ENCODE data around the gene GFRA4. TPM values are rescaled to one million over a fixed set of nuclear protein-coding genes. Genes with fewer than 3 reads are reported as not detected.

Gene GFRA4
- total RNA-seq, 1 experiment from 2014 or later, result not detected

- CTCF ChIA-PET, result no interaction called here
- intact Hi-C loops (cut with micrococcal nuclease), result no loop called here
- no peak for DNase-seq (ENCODE audit: low read depth, low spot score)
Measured at GRCh38 chr20:3646651-3647050, 16.5 kb downstream of the GFRA4 start.

GRCh38 chr20:3646067-3646440, 17.1 kb downstream of the GFRA4 start:
- Histone ChIP-seq H3K9me2 (ENCODE audit: insufficient read depth) (no peaks in the 10 kb centered on the region), H3K4me2 (ENCODE audit: low read length) (no peak overlapping the region), H3K9ac (ENCODE audit: low read length) (no peak overlapping the region), H3K9me3 (ENCODE audit: control insufficient read depth in 1 of 2, insufficient read depth in 1 of 2, low read depth in 1 of 2, low read length in 2 of 2) (no peaks in the 10 kb centered on the region), H3K79me2 (ENCODE audit: insufficient read depth, low read length) (no peaks in the 10 kb centered on the region), H2AFZ (ENCODE audit: low read depth, low read length, poor library complexity, severe bottlenecking) (no peak overlapping the region), H3K4me3 (replicated peaks in 1 of 2; ENCODE audit: low read depth in 1 of 2, low read length in 2 of 2) (no peak overlapping the region), H3K27me3 (ENCODE audit: insufficient read depth, low read length) (no peaks in the 10 kb centered on the region), H4K20me1 (ENCODE audit: insufficient read depth) (no peaks in the 10 kb centered on the region), H3K4me1 (ENCODE audit: control insufficient read depth in 1 of 2, insufficient read depth in 2 of 2, low read length in 2 of 2) (no peaks in the 10 kb centered on the region), H3K36me3 (ENCODE audit: control insufficient read depth in 1 of 2, insufficient read depth in 2 of 2, low read length in 2 of 2) (no peaks in the 10 kb centered on the region), H3K27ac (ENCODE audit: low read depth, low read length) (no peak overlapping the region)
- DNase-seq (ENCODE audit: low read depth, low spot score) (no peak), ATAC-seq (no peak)
- ChIA-PET RAD21 (ENCODE audit: low non-redundant PET in 1 of 2, low total read pairs in 2 of 2, uncharacterized antibody in 2 of 2, unreplicated experiment in 2 of 2) (no interaction called here), CTCF (no interaction called here), POLR2A (no interaction called here)
- TF ChIP-seq CTCF (IDR thresholded peaks at IDR 0.05 in 2 of 3, conservative IDR thresholded peaks at IDR 0.05 in 1 of 3; ENCODE audit: borderline replicate concordance in 1 of 3, insufficient read depth in 1 of 3, low read depth in 2 of 3, low read length in 2 of 3), result no peak
- no peak for TF ChIP-seq CEBPB (IDR thresholded peaks at IDR 0.05; ENCODE audit: low read depth)
- TF ChIP-seq ZNF274 (IDR thresholded peaks at IDR 0.05; ENCODE audit: low read depth, low read length), result no peak
- TF ChIP-seq POLR2A (IDR thresholded peaks at IDR 0.05; ENCODE audit: borderline replicate concordance, extremely low read depth, insufficient read depth, insufficient read length), result no peak
- TF ChIP-seq TCF7L2 (IDR thresholded peaks at IDR 0.05; ENCODE audit: borderline replicate concordance, extremely low read depth, insufficient read depth, insufficient read length), result no peak
- TF ChIP-seq MAX (IDR thresholded peaks at IDR 0.05), result no peak
- no peak for TF ChIP-seq ELF1 (IDR thresholded peaks at IDR 0.05; ENCODE audit: borderline replicate concordance, low read depth)
- no TSS peak for BruUV-seq (replicated peaks)
- intact Hi-C loops (cut with micrococcal nuclease), result no loop called here

More at GRCh38 chr20:3646651-3647050, 16.5 kb downstream of the GFRA4 start:
- H3K9me3 ChIP-seq (ENCODE audit: control insufficient read depth in 1 of 2, insufficient read depth in 1 of 2, low read depth in 1 of 2, low read length in 2 of 2), result no peaks in the 10 kb centered on the region
- TF ChIP-seq POLR2AphosphoS5 (IDR thresholded peaks at IDR 0.05; ENCODE audit: low read depth, low read length), result no peak
- TF ChIP-seq CEBPB (IDR thresholded peaks at IDR 0.05; ENCODE audit: low read depth), result no peak
- no peak for TF ChIP-seq ZNF274 (IDR thresholded peaks at IDR 0.05; ENCODE audit: low read depth, low read length)
- TF ChIP-seq SRF (IDR thresholded peaks at IDR 0.05; ENCODE audit: low read depth), result no peak
- TF ChIP-seq CTCF (IDR thresholded peaks at IDR 0.05 in 2 of 3, conservative IDR thresholded peaks at IDR 0.05 in 1 of 3; ENCODE audit: borderline replicate concordance in 1 of 3, insufficient read depth in 1 of 3, low read depth in 2 of 3, low read length in 2 of 3), result no peak
- ATAC-seq, result no peak
- ChIA-PET RAD21 (ENCODE audit: low non-redundant PET in 1 of 2, low total read pairs in 2 of 2, uncharacterized antibody in 2 of 2, unreplicated experiment in 2 of 2) (no interaction called here), POLR2A (no interaction called here)
- H3K27ac ChIP-seq (ENCODE audit: low read depth, low read length), result no peak overlapping the region
- H3K4me1 ChIP-seq (ENCODE audit: control insufficient read depth in 1 of 2, insufficient read depth in 2 of 2, low read length in 2 of 2), result no peaks in the 10 kb centered on the region
- H2AFZ ChIP-seq (ENCODE audit: low read depth, low read length, poor library complexity, severe bottlenecking), result no peak overlapping the region
- H3K9me2 ChIP-seq (ENCODE audit: insufficient read depth), result no peaks in the 10 kb centered on the region
- no peak overlapping the region for H3K4me2 ChIP-seq (ENCODE audit: low read length)
- no peaks in the 10 kb centered on the region for H3K27me3 ChIP-seq (ENCODE audit: insufficient read depth, low read length)
- H3K79me2 ChIP-seq (ENCODE audit: insufficient read depth, low read length), result no peaks in the 10 kb centered on the region
- no peaks in the 10 kb centered on the region for H3K36me3 ChIP-seq (ENCODE audit: control insufficient read depth in 1 of 2, insufficient read depth in 2 of 2, low read length in 2 of 2)
- H3K9ac ChIP-seq (ENCODE audit: low read length), result no peak overlapping the region
- H3K4me3 ChIP-seq (replicated peaks in 1 of 2; ENCODE audit: low read depth in 1 of 2, low read length in 2 of 2), result no peak overlapping the region
- no peaks in the 10 kb centered on the region for H4K20me1 ChIP-seq (ENCODE audit: insufficient read depth)
- BruUV-seq (replicated peaks), result no TSS peak
